Inflammatory macrophage treated with lipopolysaccharide for 1 hour (primary cell): Measurements from ENCODE around the gene TMEM131L.
"Not testable (repeated sequence)": the region's sequence is repeated elsewhere in the genome, so short reads cannot be mapped to it uniquely, and the experiment has no call there.

Experiments used
- DNase-seq, 2 donors: peaks; one replicate each; pipeline ENCODE4 v3.0.0-alpha.2; 2020 to 2022

Gene TMEM131L

DNA sequence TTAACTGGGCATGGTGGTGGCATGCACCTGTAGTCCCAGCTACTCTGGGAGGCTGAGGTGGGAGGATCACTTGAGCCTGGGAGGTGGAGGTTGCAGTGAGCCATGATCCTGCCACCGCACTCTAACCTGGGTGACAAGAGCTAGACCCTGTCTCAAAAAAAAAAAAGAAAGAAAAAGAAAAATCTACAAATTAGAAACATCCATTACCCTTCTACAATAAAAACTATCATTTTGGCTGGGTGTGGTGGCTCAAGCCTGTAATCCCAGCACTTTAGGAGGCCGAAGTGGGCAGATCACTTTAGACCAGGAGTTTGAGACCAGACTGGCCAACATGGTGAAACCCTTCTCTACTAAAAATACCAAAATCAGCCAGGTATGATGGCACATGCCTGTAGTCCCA is 43.1 kb downstream of the TMEM131L start:
- DNase-seq = not testable (repeated sequence)

DNA sequence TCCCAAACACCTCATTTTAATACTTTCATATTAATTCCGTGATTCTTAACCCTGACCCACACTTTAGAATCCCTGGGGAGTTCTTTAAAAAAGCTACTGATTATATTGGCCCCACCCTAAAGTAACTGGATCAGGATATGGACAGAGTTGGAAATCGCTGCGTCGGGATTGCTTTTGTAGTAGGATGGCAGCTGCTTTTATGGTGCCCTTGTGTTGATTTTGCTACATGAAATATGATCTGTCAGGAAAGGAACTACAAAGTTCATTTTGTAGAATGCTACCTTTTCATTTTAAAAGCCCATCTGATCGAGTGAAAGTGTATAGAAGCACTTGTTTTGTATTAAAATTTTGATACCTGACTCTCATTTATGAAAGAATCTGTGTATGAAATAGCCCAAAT is 43.6 kb downstream of the TMEM131L start:
- no peak for DNase-seq

DNA sequence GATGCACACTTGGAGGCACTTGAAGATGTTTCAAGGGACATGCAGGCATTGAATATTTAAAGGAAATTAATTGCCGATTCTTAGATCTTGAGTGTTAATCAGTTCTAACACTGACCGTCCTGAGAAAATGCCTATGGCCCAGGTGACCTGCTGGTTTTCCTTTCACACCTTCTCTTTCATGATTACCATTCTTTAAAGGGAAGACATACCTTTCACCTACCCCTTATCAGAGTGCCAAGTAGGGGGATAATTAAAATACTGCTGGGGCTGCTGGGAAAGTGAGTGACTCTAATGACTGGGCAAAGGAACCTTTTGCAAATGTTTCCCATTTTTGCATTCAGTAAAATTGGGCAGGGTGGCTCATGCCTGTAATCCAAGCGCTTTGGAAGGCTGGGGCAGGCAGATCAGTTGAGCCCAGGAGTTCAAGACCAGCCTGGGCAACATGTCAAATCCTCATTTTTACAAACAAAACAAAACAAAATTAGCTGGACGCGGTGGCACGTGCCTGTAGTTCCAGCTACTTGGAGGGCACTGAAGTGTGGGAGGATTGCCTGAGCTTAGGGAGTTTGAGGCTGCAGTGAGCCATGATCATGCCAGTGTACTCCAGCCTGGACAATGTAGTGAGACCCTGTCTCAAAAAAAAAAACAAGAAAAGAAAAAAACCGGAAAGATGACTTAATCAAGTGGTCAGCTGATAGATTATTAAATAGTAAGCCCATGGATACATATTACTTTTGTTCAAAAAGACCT is 44.3 kb downstream of the TMEM131L start:
- DNase-seq = no peak

DNA sequence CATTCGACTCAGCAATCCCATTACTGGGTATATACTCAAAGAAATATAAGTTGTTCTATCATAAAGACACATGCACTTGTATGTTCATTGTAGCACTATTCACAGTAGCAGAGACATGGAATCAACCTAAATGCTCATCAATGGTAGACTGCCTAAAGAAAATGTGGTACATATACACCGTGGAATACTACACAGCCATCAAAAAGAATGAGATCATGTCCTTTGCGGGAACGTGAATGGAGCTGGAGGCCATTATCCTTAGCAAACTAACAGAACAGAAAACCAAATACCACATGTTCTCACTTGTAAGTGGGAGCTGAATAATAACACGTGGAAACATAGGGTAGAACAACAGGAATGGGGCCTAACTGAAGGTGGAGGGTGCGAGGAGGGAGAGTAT is 44.9 kb downstream of the TMEM131L start:
- DNase-seq = no peak

DNA sequence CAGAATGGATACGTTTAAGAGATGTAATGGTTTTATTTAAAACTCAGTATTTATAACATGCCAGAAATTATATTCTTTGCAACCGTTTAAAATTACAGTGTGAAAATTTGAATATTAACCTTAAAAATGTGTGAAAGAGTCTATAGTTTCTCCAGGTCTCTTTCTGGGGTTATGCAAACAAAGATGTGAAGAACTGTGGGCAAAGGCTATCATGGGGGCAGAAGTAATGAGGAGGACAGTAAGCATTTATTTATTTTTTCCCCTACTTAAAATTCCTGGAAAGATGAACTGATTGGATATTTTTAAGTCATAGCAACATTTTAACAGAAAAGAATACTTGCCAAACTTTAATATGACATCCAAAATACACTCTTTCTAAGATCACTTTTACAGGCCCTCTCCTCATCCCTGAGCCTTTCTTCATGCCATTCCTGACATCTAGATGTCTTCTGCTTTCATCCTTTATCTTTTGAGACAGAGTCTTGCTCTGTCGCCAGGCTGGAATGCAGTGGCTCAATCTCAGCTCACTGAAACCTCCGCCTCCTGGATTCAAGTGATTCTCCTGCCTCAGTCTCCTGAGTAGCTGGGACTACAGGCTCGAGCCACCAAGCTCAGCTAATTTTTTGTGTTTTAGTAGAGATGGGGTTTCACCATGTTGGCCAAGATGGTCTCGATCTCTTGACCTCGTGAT is 46.1 kb downstream of the TMEM131L start:
- DNase-seq = no peak

DNA sequence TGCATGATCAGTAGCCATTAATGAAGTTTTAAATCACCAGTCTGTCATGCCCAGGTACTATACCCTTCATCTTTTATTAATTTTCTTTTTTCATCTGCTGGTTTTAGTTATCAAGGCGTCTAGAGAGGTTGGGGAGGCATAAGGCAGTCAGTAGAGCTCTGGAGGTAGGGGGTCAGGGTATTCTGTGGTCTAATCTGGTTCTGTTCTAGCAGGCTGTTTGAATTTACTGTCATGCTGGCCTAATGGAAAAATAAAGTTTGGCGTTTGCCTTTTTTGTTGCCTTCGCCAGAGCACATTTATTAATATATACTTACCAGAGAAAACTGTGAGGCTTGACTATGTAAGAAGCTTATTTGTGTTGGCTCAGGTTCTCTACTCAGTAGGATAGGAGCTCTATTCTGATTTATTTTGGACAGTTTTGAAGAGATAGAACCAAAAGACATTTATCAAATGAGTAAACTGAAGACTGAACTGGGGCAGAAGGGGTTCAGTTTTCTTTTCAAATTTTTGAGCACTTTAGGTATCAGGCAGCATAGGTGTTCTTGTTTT is 46.9 kb downstream of the TMEM131L start:
- DNase-seq = no peak

DNA sequence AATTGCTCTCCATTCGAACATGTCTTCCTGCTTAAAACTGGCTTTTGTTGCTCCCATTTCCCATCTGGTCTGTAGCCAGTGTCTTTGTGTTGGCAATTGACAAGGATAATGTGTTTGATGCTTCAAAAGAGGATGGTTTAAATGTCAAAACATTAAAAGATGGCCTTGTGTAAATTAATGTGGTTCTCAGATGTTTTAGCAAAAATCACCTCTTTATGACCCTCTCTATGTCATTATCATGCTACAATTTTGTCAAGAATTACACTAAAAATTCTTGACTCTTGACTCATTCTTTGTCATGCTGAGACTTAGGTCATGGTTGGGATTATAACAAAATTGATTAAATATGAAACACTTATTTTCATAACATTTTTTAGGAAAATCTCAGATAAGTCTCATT is 47.4 kb downstream of the TMEM131L start:
- no peak for DNase-seq

DNA sequence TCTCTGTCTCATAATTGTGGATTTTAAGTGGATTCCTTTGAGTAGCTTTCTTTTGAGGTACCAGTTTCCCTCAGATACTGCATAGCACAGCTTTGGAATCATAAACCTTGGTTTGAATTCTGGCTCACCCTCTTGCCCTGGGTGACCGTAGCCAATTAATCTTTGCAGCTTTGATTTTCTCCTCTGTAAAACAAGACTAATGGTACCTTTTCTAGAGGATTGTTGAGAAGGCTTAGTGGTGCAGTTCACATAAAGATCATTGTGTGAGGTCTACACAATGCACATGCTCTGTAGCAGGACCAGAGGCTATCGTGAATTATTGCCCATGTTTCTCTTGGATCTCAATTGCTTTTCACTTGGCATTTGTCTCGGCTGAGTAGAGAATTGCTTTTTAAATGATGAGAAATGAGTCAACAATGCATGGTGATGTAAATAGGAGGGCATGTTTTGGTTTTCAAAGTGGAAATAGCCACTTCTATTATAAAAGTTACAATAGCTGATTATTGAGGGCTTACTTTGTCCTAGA is 47.9 kb downstream of the TMEM131L start:
- DNase-seq = no peak

DNA sequence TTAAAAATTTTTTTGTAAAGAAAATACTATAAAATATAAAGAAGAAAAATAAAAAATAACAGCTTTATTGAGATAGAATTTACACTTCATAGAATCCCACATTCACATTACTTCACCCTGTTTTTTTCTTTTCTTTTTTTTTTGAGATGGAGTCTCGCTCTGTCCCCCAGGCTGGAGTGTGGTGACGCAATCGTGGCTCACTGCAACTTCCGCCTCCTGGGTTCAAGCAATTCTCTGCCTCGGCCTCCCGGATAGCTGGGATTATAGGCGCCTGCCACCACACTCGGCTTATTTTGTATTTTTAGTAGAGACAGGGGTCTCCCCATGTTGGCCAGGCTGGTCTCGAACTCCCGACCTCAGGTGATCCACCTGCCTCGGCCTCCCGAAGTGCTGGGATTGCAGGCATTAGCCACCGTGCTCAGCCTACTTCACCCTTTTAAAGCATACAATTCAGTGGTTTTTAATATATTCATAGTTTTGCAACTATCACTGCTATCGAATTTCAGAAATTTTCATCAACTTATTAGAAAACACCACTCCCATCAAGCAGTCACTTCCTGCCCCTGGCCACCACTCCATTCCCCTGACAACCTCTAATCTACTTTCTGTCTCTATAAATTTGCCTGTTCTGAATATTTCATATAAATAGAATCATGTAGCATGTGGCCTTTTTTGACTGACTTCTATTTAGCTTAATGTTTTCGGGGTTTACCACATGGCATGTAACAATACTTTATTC is 48.7 kb downstream of the TMEM131L start:
- DNase-seq = no peak

DNA sequence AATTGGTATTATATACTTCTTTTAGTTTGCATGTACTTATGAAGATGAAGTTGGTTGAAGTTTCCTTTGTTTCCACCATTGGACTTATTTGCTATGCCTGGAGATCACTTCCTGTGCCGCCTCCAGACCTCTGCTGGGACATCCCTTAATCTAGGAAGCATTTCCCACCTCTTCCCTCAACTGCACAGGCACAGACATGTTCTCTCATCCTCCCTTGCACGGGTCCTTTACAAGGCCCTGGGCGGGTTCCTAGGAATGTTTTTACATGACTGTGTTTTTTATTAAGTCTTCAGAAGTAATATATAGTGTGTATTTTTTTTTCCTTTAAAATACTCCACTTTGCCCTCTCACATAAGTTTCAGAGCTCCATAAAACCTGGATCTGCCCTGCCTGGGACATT is 51.0 kb downstream of the TMEM131L start:
- DNase-seq = no peak

DNA sequence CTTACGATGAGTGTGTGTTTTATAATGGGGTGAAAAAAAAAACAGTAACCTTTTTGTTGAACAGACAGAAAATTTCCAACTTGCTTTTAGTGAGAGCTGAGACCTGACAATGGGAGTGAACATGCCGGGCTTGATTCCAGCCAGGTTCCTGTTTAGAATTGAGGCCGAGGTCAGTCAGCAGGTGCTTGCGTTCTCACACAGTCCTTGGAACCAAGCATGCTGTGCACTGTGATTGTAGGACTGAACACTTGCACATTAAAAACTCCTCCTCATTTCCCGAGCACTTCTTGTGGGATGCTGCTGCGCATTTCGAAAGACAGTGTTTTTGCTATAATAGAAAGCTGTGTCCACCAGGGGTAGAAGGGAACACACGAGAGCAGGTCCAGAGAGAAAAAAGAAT is 51.8 kb downstream of the TMEM131L start:
- peak in 1 of 2 donors; percentile 42 for DNase-seq

DNA sequence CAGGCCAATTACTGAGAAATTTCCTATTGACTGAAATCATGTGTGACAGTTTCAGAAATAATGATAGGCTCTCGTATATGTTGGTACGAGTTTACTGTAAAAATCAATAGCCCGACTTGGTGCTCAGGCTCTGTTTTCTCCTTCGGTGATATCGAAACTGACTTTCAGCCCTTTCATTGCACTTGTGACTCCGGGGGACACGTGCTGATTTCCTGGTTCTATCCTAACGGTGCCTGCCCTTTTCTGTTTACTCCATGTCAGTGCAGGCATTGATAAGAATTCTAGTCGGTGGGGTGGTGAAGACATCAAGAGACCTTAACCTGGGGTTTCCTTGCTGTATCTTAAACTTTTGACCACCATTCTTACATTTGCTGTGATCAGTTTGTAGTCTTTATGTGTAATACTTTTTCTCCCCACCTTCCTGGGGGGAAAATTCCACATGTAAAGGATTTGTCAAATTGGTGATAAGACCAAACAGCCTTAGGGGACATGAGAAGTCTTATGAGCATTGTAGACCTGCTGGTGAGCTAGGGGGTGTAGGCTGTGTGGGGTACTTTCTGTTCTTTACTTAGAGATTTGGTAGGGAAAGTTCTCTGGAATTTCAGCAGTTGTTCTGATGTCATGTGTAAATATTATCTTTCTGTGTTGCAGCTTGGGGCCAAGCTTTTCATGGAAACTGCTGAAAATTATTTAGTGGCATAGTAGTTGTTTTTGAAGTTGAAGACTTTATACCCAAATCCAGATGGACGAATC is 52.7 kb downstream of the TMEM131L start:
- peak in 1 of 2 donors; percentile 50 for DNase-seq

DNA sequence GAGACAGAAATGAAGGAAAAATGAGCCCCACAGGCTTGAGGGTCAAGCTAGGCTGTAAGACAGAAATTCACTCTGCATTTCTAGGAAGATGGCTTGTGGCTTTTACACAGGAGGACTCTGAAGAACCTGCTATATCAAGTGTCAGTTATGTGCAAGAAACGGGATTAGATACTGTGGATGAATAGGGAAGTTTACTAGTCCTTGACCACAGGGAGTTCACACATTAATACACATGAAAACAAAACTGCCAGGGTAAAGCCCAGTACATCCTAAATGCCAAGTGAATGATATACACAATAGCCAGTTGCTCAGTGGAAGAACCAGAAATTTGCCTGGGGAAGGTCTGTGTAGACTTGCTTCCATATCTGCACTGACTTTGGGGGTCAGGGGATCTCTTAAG is 53.5 kb downstream of the TMEM131L start:
- DNase-seq = peak; percentile 31 to 58

DNA sequence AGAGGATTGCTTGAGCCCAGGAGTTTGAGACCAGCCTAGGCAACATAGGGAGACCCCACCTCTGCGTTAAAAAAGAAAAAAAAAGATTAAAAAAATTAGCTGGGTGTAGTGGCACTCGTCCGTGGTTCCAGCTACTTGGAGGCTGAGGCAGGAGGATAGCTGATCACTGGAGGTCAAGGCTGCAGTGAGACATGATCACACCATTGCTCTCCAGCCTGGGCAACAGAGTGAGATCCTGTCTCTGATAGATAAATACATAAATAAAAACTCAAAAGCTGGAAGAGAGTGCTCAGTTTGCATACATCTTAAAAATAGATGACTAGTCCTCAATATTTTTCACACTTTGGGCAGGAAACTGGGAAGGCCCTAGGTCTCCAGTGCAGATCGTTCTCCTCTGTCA is 54.1 kb downstream of the TMEM131L start:
- DNase-seq = no peak

DNA sequence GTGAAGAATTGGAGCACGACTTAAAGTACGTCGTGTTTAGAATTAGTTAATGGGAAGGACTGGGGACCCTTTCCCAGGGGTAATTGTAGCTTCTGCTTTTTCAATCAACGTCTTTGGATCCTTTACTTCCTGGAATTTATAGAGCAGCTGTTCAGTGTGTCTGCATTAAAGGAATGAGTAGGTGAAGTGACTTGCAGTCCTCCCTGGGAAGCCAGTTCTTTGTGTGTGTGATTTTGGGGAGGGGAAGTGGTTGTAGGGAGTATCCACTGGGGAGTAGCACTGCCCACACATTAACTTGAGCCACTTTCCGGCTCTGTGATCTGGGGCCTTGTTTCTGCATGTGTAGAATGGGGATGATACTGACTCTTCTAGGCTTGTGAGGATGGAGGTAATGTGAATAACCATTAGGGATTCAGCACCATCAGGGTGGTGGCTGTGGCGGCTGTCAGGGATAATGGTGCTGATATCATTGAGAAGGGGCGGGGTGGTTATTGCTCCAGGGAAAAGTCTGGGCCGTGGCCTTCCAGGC is 54.7 kb downstream of the TMEM131L start:
- DNase-seq = peak; percentile 60 to 84

DNA sequence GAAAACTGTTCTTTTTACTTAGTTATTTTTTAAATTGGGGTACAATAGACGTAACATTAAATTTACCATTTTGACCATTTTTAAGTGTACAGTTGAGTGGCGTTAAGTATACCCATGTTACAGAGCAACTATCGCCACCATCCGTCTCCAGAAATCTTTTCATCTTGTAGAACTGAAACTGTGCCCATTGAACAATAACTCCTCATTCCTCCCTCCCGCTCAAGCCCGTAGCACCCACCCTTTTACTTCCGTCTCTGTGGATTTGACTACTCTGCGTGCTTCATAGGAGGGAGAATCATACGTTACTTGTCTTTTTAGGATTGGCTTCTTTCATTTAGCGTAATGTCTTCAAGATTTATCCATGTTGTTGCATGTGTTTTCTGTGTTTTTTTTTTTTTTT is 55.3 kb downstream of the TMEM131L start:
- no peak for DNase-seq

DNA sequence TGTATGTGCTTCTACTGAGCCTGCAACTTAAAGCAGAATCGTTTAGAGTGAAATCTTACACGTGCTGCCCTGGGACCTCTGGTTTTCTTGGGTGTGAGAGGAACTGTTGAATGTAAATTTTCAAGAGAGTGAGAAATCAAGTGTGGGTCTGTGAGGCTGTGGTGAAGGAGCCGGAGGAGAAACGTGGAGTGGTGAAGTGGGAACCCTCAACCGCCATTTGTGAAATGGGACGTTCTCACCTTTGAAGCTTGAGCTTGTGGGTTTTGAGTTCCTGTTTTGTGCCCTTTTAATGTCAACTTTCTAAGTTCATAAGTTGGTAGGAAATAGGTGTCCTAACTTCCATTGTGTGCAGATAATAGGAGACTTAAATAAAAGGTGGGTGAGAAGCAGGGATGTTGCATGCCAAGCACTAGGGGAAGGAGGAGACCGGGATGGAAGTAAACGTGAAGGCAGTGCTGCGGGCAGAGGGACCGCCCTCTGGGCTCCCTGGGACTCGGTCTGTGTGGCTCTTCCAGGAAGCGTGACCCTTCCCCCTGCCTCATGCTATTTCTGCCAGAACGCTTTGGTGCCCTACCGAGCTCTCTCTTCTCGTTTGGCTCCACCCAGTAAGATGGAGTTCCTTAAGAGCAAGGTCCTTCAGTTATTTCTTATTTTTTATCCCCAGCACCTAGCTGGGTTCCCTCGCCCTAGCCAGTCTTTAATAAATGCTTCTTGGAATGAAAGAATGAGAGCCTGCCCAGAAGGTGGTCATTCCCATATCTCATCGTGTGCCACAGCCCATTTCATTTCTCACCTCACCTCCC is 56.0 kb downstream of the TMEM131L start:
- no peak for DNase-seq

DNA sequence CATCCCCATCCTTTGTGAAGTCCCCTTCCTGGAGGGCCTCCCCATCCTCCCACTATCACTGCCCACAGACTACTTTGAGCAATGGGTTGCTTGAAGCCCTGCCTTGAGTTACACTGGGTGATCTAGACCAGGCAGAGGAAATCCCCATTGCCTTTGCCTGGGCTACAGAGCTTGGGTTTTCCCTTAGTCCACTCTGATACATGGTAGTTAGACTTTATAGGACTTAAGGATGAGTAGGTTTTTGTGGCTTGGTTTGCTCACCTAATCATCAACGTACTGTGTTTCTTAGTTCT is 56.6 kb downstream of the TMEM131L start:
- DNase-seq = peak; percentile 52 to 87

DNA sequence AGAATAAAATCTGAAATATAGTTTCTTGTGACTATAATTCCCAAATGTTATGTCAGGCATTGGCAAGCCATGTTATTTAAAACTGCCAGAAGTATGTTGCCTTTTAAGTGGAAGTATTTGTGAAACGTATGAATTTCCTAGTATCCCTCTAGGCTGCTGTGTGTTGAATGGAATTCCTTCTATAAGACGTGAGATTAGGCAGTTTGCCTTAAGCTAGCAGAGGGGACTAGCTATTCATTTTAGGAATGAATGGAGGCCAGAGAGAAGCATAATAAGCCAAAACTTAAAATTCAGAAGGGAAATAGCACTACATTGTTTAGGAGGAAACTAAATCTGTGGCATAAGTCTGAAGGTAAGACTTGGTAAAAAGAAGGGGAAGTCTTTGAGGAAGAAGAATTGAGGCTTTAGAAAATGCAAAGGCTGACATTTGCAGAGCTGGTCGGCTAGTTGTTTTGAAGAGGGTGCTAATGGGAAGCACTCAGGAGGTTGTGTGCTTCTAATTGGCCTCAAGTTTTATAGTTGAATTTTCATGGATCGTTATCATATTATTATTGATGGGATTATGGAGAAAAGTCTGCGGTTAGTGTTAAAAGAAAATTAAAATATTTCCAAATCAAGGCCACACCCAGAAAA is 57.1 kb downstream of the TMEM131L start:
- peak in 1 of 2 donors; percentile 33 for DNase-seq

DNA sequence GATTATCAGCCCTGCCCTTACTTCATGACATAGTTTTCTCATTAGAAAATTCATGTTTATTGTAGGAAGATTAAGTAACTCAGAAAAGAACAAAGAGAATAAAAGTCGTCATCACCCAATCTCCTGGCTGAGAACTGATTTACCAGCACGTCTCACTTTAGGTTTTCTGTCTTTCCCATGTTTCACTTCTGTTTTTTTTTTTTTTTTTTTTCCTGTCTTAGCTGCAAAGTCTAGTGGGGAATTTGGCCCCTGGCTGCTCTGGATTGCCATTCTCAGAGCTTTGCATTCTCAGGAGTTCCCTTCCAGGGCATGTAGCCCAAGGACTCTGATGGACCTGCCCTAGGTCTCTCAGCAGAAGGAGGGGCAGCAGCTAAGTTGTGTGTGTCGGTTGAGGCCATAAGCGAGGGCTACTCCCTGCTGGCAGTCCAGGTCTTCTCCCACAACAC is 57.8 kb downstream of the TMEM131L start:
- peak; percentile 36 to 56 for DNase-seq

DNA sequence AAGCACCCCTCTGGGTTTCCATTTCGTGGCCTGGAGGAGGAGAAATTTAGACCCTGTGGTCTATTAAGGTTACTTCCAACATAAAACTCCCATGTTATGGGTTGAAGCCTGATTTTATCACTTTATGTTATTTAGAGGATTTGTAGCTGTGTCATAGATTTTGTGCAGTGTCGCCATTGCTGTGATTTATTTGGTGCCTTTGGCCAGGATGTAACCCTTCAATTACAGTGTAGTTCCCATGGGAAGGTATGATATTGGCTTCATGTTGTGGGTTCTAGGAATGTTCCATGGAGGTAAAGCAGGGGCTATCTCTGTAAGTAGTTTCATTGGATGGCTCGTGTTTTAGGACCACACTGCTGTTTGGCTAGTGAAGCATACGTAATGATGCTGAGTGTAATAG is 58.5 kb downstream of the TMEM131L start:
- no peak for DNase-seq
